GM10266 (cell line): ENCODE data around the gene CDC42EP3.

Experiments used
- DNase-seq: peaks from one replicate; pipeline ENCODE4 v3.0.0; 2012; ENCODE audit errors: extremely low spot score
- TF ChIP-seq, protein P1 (sequence below): IDR thresholded peaks from 2 replicates; pipeline ENCODE4 v1.5.1; 2012; ENCODE audit warnings: mild to moderate bottlenecking, low read depth; ENCODE audit not compliant: control insufficient read depth, insufficient read depth; ENCODE audit errors: missing control alignments

Gene CDC42EP3

DNA sequence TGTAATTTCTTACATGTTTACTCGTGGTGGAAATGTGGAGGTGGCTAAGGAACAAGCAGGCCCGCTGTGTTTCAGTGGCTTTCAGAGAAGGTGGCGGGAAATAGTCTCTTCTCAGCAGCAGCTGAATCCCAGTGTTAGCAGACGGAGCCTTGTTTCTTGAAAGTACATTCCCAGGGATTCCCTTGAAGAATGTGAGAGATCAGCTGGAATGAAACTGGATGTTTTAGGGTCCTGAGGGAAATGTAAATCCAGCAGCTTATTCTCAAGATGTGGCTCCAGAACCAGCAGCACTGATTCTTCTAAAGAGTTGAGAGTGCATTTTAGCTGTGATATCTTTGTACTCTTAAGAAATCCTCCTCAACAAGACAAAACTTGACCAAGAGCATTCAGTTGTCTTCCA, 59.1 kb downstream of the CDC42EP3 start:
- no peak for DNase-seq
- TF ChIP-seq, protein P1, sequence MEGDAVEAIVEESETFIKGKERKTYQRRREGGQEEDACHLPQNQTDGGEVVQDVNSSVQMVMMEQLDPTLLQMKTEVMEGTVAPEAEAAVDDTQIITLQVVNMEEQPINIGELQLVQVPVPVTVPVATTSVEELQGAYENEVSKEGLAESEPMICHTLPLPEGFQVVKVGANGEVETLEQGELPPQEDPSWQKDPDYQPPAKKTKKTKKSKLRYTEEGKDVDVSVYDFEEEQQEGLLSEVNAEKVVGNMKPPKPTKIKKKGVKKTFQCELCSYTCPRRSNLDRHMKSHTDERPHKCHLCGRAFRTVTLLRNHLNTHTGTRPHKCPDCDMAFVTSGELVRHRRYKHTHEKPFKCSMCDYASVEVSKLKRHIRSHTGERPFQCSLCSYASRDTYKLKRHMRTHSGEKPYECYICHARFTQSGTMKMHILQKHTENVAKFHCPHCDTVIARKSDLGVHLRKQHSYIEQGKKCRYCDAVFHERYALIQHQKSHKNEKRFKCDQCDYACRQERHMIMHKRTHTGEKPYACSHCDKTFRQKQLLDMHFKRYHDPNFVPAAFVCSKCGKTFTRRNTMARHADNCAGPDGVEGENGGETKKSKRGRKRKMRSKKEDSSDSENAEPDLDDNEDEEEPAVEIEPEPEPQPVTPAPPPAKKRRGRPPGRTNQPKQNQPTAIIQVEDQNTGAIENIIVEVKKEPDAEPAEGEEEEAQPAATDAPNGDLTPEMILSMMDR, result no peak

DNA sequence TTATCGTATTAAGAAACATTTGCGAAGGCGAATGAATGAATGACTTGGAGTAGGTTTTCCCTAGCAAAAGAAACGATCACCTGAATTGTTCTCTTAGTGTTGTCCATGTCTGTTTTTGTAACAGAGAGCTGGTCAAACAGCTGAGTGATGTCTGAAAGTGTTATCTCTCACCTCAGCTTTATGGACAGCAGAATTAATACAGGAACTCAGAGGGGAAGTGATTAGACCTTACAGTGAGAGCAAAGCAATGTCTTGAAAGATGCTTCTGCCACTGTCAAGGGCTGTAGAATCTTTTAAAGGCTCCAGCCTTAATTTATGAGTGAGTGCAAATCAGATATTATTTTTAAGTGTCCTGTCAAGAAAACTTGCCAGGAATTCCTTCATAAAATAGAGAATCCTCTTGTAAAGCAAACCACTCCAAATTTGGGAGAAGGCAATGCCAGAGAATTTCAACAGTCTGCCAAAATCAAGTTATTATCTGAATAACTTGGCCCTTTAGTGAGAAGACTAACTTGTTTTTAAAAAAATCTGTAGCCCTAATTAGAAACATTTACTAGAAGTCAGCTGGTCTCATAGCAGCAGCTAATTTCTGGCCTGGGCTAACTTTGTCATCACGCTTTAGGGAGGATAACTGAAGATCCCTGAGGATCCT, 60.7 kb downstream of the CDC42EP3 start:
- TF ChIP-seq, protein P1, result no peak
- no peak for DNase-seq

DNA sequence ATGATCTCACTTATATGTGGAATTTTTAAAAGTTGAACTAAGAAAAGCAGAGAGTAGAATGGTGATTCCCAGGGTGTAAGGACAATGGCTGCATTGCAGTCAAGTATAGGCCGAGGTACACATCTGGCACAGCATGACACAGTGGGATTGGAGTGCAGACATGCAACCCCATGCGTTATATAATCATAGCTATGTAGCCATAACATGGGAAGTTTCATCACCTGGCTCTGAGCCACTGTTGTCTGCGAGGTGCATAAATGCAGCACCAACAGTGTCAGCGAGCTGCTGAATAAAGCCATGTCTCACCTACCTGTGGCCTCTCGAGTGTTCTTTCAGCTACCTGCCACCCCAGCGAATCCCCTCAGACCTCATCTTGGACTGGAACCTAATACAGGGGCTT, 61.7 kb downstream of the CDC42EP3 start:
- TF ChIP-seq, protein P1, result no peak
- DNase-seq, result no peak

DNA sequence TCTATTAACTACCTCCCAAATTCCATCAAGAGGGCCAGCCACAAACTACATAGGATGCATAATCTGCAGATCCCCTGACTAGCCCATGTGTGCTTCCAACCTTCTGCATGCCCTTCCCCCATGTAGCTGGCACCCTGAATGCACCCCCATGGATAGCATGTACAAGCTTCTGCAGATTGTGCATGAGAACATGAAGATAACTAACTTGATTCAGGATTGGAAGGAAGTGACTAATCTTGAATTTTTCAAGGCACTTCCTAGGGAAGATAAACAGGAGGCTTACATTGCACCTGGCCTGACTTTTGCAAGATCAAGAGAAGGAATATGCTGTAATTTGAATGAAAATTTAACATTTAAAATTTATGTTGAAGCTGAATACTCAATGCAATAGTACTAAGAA, 66.7 kb downstream of the CDC42EP3 start:
- DNase-seq, result no peak
- TF ChIP-seq, protein P1, result no peak

DNA sequence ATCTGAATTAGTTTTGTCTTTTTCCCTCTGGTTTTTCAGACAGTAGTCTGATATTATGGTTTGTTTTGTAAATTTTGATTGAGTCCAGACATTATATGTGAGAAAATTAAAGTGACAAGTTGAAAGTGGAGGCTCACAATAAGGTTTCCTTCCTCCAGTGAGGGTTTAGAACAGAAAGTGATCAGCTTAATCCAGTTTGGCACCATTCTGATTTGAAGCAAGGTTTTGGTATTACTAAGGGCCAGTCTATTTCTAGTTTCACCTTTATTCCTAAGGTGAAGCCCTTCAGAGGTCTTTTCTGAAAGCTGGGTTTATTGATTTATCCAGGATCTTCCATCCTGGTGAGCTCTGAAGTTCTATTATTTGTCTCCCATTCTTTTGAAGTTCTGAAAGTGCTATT, 68.7 kb downstream of the CDC42EP3 start:
- TF ChIP-seq, protein P1, result no peak
- DNase-seq, result no peak

DNA sequence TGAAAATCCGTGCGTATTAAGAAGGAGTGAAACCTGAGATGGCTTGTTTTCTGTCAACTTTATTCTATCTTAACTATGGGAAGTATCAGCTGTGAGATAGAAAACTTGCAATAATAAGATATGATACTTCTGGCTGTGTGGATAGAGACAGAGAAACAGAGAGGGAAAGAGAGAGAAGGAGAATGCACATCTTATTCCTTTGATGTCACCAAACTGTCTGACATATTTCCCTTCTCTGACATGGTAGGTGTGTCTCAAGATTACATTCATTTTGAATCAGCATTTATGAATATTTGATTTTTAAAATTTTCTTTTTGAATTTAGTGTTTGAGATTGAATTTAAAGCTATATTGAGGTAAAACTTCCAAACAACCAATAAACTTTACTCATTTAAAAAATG, 69.4 kb downstream of the CDC42EP3 start:
- TF ChIP-seq, protein P1, result no peak
- no peak for DNase-seq

DNA sequence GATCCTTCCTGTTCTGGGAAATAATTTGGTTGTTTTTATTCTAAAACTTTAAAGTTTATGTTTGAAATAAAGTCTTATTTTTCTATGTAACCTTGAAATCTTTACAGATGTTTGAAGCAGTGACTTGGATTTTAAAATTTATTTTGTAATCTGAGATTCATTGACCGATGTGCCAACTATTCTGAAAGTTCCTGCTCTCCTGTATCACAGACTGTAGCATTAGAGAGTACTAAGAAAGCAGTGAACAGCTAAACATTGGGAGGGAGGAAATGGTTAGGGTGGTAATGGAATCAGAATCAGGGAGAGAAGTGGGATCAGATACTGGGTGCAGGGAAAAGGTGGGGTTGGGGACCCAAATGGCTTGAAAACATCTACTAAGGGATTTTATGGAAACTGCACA, 69.9 kb downstream of the CDC42EP3 start:
- no peak for DNase-seq
- TF ChIP-seq, protein P1, result no peak
